ENCODE data around the gene MITF. TPM values are rescaled to one million over a fixed set of nuclear protein-coding genes. Genes with fewer than 3 reads are reported as not detected.

The MITF gene
- total RNA-seq, 1 donor from 2014 or later, result 43.8 TPM

DNA sequence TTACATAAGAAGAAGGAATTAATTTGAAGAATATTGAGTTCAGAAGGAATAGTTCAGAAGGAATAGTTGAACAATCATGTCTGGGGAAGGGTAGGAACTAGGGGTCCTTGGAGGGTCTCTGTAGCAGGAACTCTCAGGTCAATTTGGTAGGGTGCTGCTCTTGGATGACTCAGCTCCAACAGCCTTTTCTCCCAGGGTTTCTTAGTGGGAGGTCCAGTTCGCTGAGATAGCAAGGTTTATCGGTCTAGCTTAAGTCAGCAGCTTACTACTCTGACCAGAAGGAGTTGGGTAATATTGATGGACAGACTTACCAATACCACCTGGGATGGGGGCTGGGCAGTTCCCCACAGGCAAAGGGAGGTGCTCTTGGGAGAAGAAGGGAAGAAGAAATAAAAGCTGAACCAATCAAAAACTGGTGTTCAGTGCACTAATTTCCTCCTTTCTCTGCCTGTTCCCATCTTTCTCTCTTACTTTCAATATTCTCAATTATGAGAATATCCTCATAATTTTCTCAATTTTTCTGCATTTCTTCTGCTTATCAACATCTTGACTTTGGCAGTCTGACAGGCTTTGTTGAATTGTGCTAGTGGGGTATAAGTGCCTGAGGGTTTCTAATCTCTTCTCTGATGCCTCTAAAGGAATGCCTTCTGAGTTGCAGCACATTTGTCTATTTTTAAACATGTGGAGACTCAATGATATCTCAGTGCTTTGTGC, 14.4 kb upstream of the MITF start:
- no peak for DNase-seq (ENCODE audit: low spot score)

DNA sequence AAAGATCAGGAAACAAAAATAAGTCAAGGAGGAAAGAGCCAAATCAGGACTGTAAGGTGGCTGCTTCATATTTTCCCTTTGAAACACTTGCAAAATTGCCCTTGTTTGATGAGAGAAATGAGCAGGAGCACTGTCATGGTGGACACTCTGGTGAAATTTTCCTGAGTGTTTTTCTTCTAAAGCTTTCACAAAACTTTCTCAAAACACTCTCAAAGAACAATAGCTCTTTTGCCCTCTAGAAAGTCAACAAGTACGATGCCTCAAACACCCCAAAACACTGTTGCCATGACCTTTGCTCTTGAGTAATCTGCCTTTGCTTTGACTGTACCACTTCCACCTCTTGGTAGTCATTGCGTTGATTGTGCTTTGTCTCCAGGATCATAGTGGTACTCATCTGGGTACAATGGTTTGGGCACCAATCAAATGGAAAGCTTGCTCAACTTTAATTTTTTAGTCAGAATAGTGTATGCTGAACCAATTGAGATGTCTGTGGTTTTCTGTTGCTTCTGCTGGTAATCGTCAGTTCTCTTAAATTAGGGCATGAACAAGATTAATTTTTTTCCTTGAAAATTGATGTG, 13.2 kb upstream of the MITF start:
- no peak for DNase-seq (ENCODE audit: low spot score)

DNA sequence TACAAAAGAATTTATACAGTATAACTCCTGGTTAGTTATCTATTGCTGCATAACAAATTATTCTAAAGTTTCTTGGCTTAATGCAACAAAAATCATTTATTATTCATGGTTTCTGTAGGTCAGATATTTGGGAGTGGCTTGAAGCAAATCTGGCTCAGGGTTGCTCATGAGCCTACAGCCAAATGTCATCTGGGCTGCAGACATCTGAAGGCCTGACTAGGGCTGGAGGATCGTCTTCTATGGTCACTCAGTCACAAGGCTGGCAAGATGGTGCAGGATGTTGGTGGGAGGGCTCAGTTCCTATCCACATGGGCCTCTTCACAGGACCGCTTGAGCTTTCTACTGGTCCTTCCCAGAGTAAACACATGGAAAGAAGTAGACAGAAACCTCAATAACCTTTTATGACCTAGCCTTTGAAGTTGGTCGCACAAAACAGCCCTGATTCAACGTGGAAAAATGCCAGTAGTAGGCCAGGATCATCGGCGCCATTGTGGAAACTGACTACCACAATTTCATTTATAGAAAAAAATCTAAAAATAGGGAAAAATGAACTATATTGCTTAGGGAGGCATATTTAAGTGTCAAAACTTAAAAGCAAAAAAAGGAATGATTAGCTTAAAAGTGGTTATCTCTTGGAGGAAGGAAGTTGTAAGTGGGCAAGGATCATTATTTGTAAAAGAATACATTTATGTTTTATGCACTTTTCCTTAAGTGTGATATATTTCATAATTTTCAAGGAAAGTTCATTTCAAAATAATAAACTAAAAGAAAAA, 9.9 kb upstream of the MITF start:
- no peak for DNase-seq (ENCODE audit: low spot score)

DNA sequence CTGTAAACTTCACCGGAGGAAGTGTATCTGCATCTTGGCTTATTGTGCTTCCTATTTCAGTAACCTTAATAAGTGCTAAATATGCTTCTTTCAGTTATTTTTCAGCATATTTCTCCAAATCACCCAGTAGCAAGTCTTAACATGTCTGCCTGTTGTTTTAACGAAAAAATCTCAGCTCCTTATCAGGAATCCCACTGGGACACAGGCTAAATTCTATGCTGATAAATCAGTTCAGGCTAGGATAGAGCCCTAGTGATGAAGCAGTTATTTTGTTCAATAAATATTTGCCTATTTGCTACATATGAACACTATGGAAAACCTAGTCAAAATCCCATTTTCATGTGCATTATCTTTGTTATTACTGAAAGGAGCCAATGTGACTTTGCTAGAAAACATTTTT, 8.2 kb upstream of the MITF start:
- no peak for DNase-seq (ENCODE audit: low spot score)

DNA sequence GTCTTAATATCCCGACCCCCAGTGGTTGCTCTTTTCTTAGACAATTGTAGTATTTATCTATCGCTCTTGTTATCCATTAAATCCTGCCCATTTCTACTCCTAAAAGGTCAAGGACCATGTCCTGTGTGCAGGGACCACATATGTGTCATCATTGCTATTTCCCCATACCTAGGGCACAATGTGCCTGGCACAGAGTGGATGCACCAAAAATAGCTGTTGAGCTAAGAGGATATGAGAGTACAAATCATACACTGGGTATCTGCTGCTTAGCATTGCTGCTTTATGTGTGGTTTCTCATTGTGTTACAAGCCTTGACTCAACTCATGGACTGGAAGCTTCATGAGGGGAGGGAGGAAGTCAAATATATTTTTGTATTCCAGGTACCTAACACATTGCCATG, 3.4 kb upstream of the MITF start:
- no peak for DNase-seq (ENCODE audit: low spot score)

DNA sequence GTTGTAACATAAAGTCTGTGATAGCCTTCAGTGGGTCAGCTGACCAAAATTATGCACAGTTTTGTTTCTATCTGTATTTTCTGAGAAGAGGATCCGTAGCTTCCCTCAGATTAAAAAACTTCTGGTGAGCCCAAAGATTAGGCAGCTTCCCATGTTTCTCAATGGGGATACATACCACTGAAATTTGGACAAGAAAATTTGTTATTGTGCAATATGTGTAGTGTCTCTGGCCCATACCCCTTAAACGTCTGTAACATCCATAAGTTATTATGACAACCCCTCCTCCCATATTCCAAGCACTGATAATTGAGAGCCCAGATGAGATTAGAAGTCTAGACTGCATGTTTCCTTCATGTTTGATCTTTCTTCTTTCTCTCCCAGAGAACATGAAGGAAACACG, 1.9 kb upstream of the MITF start:
- DNase-seq (ENCODE audit: low spot score), result no peak

DNA sequence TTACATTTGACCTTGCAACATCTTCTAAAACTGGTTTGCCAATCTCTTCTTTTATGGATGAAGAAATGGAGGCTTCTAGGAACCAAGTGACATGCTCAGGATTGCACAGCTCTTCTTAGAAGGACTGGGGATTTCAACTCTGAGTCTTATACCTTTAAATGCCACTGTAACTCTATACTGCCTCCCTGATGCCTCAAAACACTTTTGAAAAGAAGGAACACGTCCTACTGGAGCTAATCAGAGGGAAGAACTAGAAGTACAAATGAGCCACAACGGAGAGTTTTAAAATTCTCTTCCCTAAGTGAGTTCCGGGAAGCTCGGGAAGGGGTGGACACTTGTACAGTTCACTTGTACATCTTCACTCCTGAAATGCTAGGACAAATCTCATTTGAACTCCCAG, 949 bp upstream of the MITF start:
- DNase-seq (ENCODE audit: low spot score), result no peak

DNA sequence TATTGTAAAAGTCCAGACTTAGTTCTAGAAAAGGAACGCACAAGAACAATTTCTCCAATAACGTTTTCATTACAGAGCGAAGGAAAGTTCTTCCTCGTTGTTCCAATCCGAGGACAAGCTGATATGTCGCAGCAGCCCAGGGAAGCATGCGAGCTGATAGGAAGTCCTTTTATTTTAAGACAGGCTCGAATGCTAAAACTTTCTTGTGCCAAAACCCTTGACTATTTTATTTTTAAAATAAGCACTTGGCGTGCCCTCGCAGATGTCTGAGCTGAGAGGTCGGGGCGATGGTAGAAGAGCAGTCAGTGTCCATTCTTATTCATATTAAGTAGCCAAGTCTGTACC, 433 bp upstream of the MITF start:
- DNase-seq (ENCODE audit: low spot score), result no peak

DNA sequence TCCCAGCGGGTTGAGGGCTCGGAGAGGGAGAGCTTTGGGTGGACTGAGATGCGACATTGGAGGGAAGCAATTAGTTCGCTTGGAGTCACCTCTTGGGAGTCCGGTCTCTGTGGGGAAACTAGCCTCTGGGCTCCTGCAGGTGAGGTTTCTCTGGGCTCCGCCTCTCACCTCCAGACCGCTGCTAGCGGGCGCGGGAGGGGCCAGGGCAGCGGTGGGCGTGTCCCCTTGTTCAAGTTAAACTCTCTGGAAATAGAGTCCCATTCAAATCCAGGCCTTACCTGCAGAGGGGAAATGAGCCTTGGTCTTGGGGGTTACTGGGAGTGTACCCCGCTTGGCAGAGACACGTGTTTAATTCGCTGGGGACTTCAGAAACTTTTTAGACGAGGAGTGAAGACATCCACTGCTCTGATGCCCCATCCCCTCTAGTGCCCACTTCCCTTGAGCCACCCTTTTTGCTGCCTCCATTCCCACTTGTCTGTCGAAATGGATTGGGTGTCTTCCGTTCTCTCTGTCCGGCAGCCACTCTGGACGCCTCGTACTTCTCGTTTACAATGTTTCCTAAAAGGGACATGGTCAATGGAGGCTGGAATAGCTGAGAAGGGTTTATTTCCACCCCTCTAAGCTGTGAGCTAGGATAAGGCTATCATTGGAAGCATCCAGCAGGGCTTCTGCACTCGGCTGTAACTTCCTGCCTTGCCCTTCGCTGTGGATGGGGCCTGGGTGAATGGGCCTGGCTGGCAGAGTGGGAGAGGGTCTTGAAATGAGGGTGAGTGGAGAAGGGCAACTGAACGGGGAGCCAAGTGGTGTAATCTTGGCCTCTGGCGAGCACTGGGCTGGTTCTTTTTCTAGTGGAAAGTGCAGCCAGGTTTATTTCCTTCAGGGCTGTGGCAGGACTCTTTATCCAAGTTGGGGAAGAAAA, 1.1 kb downstream of the MITF start:
- no peak for DNase-seq (ENCODE audit: low spot score)

DNA sequence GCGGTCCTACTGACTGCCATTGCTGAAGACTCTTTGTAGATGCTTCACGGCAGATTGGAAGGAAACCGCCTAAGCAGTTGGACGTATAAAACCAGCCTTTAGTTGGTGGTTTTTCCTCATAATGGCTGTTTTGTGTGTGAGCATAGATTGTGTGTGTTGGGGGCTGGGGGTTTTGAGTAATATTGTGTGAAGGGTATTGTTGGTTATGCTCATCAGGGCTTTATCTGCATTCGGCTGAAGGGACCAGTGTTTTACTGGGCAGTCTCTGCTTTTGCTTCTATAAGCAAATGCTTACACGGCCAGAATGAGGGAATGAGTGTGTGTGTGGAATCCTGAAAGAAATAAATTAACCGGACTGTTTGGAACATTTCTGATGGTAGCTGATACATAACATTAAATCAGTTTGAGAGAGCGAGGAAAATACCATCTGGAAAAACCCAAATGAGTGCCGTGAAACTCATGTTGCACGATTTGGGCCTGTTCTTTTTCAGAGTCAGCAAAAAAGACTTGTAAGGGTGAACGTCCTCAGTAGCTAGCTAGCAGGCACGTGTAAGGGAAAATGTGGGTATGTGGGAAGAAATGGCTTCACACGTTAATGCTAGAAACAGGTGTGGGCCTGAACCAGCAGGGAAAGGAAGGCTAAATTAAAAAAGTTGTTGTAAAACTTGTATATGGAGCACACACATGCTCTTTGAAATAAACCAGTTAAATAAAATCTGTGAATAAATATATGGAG, 1.9 kb downstream of the MITF start:
- DNase-seq (ENCODE audit: low spot score), result no peak

DNA sequence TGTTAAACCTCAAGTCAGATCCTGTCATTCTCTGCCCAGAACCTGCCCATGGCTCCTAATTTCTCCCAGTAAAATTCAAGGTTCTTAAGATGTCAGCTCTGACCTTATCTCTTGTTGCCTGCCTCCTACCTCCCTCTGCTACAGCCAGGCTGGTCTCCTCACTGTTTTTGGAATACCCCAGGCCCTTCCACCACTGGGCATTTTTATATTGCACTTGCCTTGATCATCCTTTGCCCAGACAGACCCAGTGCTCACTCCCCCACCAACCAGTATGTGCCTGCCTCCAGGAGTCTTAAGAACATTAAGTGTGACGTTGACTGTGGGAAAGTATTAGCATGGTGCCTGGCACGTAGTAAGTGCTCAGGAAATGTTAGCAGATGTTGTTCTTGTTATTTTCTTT, 3.1 kb downstream of the MITF start:
- DNase-seq (ENCODE audit: low spot score), result no peak

DNA sequence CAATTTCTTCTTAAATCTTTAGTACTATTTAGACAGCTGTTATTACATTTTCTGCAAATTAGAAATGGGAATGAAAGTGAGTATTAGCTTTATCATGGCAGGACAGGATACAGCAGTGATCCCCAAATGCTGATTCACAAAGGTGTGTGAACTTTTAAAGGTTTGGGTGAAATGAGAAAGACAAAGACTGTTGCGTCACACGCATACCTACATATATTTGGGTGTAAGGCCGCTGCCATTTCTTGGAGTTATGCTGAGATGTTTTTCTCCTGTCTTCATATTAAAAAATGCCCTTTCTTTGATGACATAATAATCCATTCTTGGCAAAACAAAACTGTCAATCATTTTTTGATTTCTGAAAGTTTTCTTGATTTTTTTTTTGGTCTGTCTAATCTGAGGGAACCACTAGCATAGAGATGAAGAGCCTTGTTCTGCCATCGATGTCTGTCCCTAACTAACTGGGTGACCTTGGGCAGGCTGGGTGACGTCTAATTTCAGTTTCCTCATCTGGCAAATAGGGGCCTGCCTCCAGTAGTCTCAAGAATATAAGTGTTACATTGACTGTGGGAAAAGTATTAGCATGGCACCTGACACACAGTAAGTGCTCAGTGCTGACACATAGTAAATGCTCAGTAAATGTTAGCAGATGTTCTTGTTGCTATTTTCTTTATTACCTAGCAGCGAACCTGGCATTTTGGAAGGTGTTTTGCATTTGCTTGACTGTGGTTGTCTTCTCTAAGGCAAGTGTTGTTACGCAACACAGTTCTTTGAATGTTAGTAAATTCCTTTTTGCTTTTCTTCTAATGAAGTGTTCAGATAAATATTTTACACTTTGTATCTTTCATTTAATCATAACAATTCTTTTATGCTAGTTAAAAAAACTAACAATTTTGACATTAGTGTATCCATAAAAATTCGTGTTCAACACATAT, 5.0 kb downstream of the MITF start:
- no peak for DNase-seq (ENCODE audit: low spot score)

DNA sequence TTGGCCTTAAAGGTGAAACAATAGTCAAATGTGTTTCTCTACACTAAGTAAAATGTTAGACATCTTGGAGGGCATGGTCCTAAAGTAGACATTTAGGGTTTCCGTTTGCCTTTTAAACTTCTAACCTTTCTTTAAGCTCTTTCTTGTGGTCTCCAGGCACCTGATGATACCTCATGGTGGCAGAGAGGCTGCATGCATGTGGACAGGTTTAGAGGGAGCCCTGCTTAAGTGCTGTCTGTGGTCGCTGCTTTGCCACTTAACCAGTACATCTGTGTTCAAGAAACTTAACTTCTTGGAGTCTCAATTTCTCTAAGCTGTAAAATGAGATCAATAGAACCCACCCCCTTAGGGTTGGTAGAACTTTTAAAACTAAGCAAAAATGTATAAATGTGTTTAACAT, 6.2 kb downstream of the MITF start:
- DNase-seq (ENCODE audit: low spot score), result no peak

DNA sequence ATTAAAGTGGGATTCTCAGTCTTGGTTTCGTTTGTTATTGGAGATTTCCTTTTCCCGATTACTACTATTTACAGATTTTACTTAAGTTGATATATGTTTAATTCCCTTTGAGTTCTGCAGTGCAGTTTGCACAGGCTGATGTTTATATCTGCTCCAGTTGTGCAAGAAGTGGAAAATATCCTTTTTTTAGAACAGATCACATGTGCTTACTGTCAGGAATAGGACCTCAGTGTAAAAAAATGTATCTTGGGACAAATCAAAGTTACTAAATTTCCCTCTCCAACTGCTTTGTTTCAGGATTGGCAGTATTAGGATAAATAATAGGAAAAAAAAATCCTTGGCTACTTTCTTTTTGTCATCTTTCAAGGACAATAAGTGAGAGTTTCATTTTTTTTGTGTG, 6.9 kb downstream of the MITF start:
- DNase-seq (ENCODE audit: low spot score), result no peak

DNA sequence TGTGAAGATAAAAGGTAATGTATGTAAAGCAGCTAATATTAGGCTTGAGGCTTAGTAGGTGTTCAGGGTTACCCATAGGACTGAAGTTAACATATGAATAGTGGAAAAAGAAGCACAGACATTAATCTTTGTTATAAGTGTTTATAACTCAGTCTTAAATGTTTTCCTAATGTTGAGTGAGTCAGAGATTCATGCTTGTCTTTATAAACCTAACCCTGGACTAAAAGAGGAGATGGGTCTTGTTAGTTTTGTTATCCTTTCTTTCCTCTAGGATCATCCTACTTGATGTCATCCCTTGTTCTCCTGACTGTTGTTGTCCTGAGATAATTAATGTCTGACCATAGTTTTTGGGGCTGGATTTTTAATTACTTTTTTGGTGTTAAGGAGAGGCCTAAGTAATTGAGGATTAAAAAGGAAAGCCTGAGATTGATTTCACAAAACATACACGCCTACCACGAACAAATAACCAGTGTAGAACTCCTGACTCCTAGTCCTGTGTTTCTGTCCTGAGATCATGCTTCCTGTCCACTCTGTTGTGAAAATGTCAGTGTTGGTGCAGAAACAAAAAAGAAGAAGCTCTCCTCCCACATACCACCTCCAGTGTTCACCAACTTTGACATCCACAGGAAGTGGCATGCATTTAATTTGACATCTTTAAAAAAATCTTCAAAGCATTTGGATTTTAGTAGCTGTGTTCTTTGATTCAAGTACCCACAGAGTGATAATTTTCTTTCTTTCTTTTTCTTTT, 8.4 kb downstream of the MITF start:
- DNase-seq (ENCODE audit: low spot score), result no peak

DNA sequence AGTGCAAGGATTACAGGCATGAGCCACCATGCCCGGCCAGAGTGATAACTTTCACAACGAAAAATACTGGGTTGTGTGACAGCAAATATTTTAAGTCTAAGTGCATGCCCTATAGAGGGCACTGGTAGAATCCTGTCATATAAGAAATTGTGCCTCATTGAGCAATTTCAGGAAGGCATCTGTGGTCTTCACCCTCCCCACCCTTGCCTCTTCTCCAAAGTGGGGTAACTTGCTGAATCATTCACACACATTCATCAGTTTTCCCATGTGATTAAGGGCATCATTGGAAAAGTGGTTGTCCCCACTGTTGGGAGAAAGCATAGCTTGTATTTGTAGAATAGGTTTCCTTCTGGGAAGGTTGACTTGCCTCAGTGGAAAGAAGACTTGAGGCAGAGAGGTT, 9.2 kb downstream of the MITF start:
- DNase-seq (ENCODE audit: low spot score), result no peak

DNA sequence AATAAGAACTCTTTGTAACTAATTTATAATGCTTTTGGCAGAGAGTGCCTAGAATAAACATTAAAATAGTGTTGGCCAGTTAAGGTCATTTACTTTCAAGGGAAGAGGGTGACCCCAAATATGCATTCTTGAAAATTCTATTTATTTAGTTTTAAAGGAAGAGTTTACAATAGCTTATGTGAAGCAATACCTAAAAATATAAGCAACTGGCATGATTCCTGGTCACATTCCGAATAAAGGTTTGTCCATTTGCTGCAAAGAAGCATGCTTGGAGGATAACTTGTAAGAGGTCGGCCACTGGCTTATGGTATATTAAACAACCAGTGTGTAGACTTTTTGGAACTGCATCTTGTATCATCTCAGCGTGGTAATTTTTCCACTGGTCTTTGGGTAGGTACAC, 10.2 kb downstream of the MITF start:
- DNase-seq (ENCODE audit: low spot score), result no peak

DNA sequence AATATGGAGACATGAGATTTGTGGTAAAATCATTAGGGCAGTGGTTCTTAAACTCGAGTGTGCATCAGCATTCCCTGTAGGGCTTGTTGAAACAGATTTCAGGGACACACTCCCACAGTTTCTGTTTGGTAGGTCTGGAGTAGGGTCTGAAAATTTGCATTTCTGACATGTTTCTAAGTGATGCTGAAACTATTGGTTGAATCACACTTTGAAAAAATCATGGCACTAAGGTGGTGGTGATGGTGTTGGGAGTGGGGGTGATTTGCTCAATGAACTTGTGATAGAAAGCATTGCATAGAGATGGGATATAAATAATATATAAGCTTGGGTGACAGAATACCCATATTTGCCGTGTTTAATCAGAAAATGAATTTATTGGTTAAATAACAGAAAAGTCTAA, 11.3 kb downstream of the MITF start:
- DNase-seq (ENCODE audit: low spot score), result no peak

DNA sequence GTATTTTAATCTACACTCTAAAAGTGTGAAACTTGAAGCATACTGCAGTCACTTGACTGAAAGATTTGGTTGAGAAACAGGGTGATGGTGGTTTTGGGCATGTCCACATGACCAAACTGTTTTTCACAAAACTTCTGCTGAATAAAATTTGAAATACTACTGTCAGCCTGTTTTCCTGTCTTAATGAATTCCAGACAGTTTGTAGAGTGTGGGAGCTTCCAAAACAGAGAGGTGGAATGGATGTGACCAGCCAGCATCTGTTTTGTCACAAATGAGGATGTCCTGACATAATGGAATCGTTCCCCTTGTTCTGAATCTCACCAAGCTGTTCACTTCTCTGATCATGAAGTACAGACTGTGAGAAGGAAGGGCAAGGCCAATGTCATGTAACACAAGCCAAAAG, 11.8 kb downstream of the MITF start:
- DNase-seq (ENCODE audit: low spot score), result no peak
